Muscle of back (tissue), 13 donors: Measurements from ENCODE around the gene GLRX. TPM values are rescaled to one million over a fixed set of nuclear protein-coding genes. Genes with fewer than 3 reads are reported as not detected.
"Not testable (repeated sequence)": the region's sequence is repeated elsewhere in the genome, so short reads cannot be mapped to it uniquely, and the experiment has no call there.

ENCODE experiments used
- DNase-seq, 3 donors: peaks; one replicate each; pipeline versions ENCODE4 v3.0.0 to v3.0.0-alpha.2; 2013
- long read RNA-seq, 9 donors: transcript quantifications; one replicate each; lab custom pipeline, GENCODE V29; 2026
- polyA plus RNA-seq, 10 donors: library from polyadenylated mRNA; unstranded; fragments of 120-200 nt; gene quantifications; one replicate each; pipeline ENCODE4 v1.2.1, GENCODE V29; 2013; ENCODE audit not compliant: insufficient read length in 10 of 10

The GLRX gene
- 10 to 100 TPM in 9 of 10 donors, 1 to 10 TPM in 1; 8.7 to 21.2 (median 11.7) TPM for polyA plus RNA-seq
- long read RNA-seq, donor 1, transcript GLRX-201 (3 exons, 1,211 nt) = major isoform, 5 of 5 reads
- long read RNA-seq, donor 1, partial matches to known transcripts = 0 of 5 reads
- long read RNA-seq, donor 1, other reads (novel, unspliced or antisense) = 0 of 5 reads
- long read RNA-seq, donor 2, transcript GLRX-201 (3 exons, 1,211 nt) = major isoform, 9 of 9 reads
- long read RNA-seq, donor 2, partial matches to known transcripts = 0 of 9 reads
- long read RNA-seq, donor 2, other reads (novel, unspliced or antisense) = 0 of 9 reads
- long read RNA-seq, donor 3, partial matches to known transcripts = 0 of 1 reads
- long read RNA-seq, donor 3, other reads (novel, unspliced or antisense) = 0 of 1 reads
- long read RNA-seq, donor 4, transcript GLRX-201 (3 exons, 1,211 nt) = major isoform, 8 of 8 reads
- long read RNA-seq, donor 4, partial matches to known transcripts = 0 of 8 reads
- long read RNA-seq, donor 4, other reads (novel, unspliced or antisense) = 0 of 8 reads
- long read RNA-seq, donor 5, transcript GLRX-201 (3 exons, 1,211 nt) = major isoform, 11 of 11 reads
- long read RNA-seq, donor 5, partial matches to known transcripts = 0 of 11 reads
- long read RNA-seq, donor 5, other reads (novel, unspliced or antisense) = 0 of 11 reads
- long read RNA-seq, donor 6, transcript GLRX-201 (3 exons, 1,211 nt) = major isoform, 12 of 19 reads
- long read RNA-seq, donor 6, partial matches to known transcripts = 7 of 19 reads
- long read RNA-seq, donor 6, other reads (novel, unspliced or antisense) = 0 of 19 reads
- long read RNA-seq, donor 7, transcript GLRX-201 (3 exons, 1,211 nt) = major isoform, 5 of 5 reads
- long read RNA-seq, donor 7, partial matches to known transcripts = 0 of 5 reads
- long read RNA-seq, donor 7, other reads (novel, unspliced or antisense) = 0 of 5 reads
- long read RNA-seq, donor 8, transcript GLRX-201 (3 exons, 1,211 nt) = major isoform, 12 of 14 reads
- long read RNA-seq, donor 8, partial matches to known transcripts = 0 of 14 reads
- long read RNA-seq, donor 8, other reads (novel, unspliced or antisense) = 0 of 14 reads
- long read RNA-seq, donor 9, partial matches to known transcripts = 0 of 2 reads
- long read RNA-seq, donor 9, other reads (novel, unspliced or antisense) = 0 of 2 reads

- peak; percentile 72 to 91 (median 75) for DNase-seq
Measured at GRCh38 chr5:95822542-95823181, at the start of gene GLRX. Gene GLRX (minus strand): TSS chr5:95822726. CDS start chr5:95822662, 64 bp downstream.

- no peak for DNase-seq
Measured at GRCh38 chr5:95871146-95871806, 48.8 kb upstream of the GLRX start.

GRCh38 chr5:95870105-95870672 is 47.7 kb upstream of the GLRX start:
- no peak for DNase-seq

GRCh38 chr5:95869173-95869855 is 46.8 kb upstream of the GLRX start:
- not testable (repeated sequence) for DNase-seq

- DNase-seq = no peak
Measured at GRCh38 chr5:95868136-95868535, 45.6 kb upstream of the GLRX start.

- no peak for DNase-seq
Measured at GRCh38 chr5:95866435-95867040, 44.0 kb upstream of the GLRX start.

- no peak for DNase-seq
Measured at GRCh38 chr5:95864944-95865504, 42.5 kb upstream of the GLRX start.

GRCh38 chr5:95864456-95864855 is 41.9 kb upstream of the GLRX start:
- DNase-seq = no peak

GRCh38 chr5:95863383-95863757 is 40.8 kb upstream of the GLRX start:
- no peak for DNase-seq

GRCh38 chr5:95862671-95863382 is 40.3 kb upstream of the GLRX start:
- no peak for DNase-seq

- no peak for DNase-seq
Measured at GRCh38 chr5:95861864-95862561, 39.5 kb upstream of the GLRX start.

- peak; percentile 59 to 94 (median 78) for DNase-seq
Measured at GRCh38 chr5:95861221-95861863, 38.8 kb upstream of the GLRX start.

- DNase-seq = no peak
Measured at GRCh38 chr5:95859661-95860060, 37.1 kb upstream of the GLRX start.

GRCh38 chr5:95858661-95859595 is 36.4 kb upstream of the GLRX start:
- peak; percentile 89 to 96 (median 94) for DNase-seq

GRCh38 chr5:95858023-95858461 is 35.5 kb upstream of the GLRX start:
- DNase-seq = peak in 1 of 3 donors; percentile 87
